SU-DHL-6 (cell line): Measurements from ENCODE around the gene IRAK1.

ENCODE experiments used
- EZH2phosphoT487 ChIP-seq: fragments of 200-600 bp; sonication (generic), shearing (Covaris generic); conservative IDR thresholded peaks from 2 replicates; pipeline ENCODE4 v1.6.1; 2018; ENCODE audit warnings: mild to moderate bottlenecking, antibody characterized with exemption, low read length, moderate library complexity, mixed read lengths
- TF ChIP-seq, protein P1 (sequence below): fragments of 200-600 bp; sonication (generic); IDR thresholded peaks from one replicate; pipeline ENCODE4 v1.5.1; 2017; ENCODE audit warnings: antibody characterized with exemption, mild to moderate bottlenecking, low read length, moderate library complexity; ENCODE audit not compliant: insufficient read depth, poor library complexity, severe bottlenecking

GRCh38 chrX:154016366-154017076 lies 3.2 kb downstream of the IRAK1 start:
- TF ChIP-seq, protein P1, sequence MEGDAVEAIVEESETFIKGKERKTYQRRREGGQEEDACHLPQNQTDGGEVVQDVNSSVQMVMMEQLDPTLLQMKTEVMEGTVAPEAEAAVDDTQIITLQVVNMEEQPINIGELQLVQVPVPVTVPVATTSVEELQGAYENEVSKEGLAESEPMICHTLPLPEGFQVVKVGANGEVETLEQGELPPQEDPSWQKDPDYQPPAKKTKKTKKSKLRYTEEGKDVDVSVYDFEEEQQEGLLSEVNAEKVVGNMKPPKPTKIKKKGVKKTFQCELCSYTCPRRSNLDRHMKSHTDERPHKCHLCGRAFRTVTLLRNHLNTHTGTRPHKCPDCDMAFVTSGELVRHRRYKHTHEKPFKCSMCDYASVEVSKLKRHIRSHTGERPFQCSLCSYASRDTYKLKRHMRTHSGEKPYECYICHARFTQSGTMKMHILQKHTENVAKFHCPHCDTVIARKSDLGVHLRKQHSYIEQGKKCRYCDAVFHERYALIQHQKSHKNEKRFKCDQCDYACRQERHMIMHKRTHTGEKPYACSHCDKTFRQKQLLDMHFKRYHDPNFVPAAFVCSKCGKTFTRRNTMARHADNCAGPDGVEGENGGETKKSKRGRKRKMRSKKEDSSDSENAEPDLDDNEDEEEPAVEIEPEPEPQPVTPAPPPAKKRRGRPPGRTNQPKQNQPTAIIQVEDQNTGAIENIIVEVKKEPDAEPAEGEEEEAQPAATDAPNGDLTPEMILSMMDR: no peak
- TF ChIP-seq EZH2phosphoT487: no peak
